Suppressor macrophage treated with lipopolysaccharide for 1 hour (primary cell): ENCODE data around the gene CALM1.

ENCODE experiments used
- DNase-seq, 3 donors: peaks; one replicate each; pipeline ENCODE4 v3.0.0-alpha.2; 2020 to 2022

The CALM1 gene

DNA sequence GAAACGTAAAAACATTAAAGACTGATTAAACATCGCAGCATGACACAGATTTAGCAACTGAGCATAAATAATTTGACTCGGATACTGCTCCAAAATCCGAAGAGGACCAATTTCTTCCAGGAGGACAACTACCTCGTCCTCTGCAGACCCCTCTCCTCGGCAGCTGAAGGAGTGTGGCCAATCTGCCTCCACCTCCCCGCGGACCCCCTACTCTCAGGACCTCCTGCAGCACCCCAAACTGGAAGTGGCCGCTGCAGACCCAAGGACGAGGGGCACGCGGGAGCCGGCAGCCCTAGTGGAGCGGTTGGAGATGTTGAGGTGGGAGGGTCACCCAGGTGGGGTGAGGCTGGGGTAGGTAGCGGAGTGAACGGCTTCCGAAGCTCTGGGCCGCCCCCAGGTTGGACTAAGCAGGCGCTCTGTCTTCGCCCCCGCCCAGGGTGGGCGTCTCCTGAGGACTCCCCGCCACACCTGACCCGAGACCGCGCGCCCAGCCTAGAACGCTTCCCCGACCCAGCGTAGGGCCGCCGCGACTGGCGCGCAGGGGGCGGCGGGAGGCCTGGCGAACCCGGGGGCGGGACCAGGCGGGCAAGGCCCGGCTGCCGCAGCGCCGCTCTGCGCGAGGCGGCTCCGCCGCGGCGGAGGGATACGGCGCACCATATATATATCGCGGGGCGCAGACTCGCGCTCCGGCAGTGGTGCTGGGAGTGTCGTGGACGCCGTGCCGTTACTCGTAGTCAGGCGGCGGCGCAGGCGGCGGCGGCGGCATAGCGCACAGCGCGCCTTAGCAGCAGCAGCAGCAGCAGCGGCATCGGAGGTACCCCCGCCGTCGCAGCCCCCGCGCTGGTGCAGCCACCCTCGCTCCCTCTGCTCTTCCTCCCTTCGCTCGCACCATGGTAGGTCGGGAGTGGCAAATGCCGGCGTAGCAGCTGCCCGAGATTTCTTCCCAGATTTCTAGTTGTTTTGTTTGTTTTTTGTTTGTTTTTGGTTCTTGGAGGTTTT, at the start of gene CALM1:
Gene CALM1 (plus strand): TSS at position 689 of the 999 bp plus-strand sequence. CDS start 202 bp downstream, at position 891.
- peak; percentile 90 to 97 (median 93) for DNase-seq

DNA sequence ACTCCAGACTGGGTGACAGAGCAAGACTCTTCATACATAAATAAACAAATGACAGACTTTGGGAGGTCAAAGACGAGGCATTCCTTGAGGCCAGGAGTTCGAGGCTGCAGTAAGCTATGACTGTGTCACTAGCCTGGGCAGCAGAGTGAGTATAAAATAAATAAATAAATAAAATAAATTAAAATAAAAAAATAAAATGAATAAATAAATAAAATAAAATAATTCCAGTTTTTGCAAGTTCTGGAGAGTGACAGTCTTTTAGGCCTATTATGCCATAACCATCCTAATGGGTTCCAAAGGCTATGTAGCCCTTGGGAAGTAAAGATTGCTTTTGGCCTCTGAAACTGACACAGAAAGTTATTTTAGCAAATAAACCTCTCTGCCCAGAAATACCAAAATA, 48.6 kb upstream of the CALM1 start:
- no peak for DNase-seq

DNA sequence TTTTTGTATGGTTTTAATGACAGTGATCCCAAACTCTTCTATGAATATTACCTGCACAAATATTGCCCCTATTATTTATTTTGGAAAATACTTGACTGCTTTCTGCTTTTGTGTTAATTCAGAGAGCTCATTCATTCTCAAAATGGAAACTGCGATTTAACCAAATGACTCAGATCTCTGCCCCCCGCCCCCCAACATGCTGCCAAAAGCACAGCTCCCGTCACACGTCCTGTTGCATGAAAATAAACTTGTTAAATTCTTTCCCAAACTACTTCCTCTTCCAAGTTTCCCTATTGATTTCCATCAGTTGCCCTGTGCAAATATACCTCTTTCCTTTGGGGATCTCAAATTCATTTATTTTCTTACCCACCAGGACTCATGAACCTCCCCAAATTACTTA, 47.1 kb upstream of the CALM1 start:
- peak; percentile 68 to 72 (median 70) for DNase-seq

DNA sequence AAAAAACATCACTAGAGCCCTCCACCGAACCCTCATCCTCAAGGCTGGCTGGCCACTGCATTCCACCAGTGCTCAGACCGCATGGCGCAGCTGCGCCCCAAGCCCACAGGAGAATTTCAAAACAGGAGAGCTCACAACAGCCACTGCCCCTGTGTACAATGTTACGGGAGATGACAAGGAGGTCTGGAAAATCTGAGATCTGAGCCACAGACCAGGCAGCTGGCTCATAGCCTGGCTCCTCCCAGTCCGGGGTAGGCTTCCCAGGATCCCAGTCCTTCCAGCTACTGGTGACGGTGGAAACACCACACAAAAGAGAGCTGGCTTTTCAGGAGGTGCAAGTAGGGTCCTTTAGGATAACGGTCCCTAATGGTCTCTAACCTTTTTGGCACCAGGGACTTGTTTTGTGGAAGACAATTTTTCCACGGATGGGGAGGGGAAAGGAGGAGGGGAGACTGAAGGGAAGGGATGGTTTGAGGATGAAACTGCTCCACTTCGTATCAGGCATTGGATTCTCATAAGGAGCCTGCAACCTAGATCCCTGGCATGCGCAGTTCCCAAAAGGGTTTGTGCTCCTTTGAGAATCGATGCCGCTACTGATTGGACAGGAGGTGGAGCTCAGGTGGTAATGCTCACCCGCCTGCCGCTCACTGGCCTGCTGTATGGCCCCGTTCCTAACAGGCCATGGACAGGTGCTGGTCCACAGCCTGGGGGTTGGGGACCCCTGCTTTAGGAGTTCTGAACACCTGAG, 42.1 kb upstream of the CALM1 start:
- DNase-seq = no peak

DNA sequence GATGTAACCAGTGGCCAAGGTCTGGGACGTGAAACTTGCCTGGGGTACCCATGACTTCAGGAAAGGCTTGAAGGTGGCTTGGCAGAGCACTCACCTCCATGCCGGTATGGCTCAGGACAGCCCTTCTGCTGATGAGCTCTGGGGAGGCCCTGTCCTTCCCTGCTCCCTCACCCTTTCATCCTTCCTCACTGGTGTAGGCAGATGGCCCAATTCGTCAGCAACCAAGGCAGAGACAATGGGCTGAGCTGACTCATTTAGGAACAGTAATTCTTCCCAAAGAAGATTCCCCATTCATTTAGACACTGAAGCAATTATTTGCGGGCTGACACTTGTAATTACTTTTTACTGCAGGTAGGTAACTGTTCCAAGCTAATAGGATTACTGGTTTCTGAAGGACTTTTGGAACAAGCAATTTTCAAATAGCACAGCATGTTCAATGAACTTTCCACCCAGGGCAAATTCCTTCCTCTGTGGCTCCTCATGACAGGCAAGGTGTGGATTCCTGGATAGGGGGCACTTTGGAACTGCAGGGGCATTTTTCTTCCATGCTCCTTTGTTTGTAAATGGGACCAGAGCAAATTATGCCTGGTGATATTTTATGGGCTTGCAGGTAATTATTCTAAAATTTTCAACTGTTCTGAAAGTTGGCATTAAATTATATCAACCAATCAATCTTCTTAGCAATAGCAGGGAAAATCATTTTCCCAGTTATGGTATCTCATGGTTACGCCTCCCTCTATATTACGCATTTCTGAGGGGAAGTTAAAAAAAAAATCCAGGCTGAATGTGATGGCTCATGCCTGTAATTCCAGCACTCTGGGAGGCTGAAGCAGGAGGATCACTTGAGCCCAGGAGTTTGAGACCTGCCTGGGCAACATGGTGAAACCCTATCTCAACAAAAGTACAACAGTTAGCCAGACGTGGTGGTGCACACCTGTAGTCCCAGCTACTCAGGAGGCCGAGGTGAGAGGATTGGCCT, 41.0 kb upstream of the CALM1 start:
- DNase-seq = peak in 2 of 3 donors; percentile 22 to 35

DNA sequence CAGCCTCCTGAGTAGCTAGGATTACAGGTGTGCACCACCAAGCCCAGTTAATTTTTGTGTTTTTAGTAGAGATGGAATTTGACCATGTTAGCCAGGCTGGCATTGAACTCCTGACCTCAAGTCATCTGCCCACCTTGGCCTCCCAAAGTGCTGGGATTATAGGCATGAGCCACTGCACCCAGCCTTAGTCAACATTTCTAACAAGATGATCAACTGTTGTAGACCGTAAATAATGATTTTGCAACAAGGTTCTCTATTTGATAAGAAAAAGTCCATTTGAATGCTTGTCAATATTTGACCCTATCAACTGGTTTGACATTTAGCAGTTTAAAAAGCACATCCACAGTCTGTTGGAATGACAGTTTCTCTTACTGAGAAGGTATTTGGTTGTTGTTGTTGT, 39.9 kb upstream of the CALM1 start:
- DNase-seq = no peak

DNA sequence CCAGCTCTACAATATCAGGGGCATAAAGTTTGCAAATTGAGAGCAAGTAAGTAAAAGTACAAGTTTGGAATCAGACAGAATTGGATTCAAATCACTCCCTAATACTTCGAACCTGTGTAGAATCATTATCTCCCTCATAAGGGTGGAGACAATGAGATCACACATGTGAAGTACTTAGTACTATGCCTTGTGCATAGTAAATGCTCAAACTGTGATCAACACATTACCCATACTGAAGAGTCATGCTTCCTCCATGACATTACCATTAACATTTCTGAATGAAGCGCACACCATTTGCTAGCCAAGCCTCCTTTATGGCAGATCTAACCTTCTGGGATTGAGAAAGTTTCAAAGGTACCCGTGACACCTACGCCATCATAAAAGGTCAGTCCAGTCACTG, 38.5 kb upstream of the CALM1 start:
- DNase-seq = no peak

DNA sequence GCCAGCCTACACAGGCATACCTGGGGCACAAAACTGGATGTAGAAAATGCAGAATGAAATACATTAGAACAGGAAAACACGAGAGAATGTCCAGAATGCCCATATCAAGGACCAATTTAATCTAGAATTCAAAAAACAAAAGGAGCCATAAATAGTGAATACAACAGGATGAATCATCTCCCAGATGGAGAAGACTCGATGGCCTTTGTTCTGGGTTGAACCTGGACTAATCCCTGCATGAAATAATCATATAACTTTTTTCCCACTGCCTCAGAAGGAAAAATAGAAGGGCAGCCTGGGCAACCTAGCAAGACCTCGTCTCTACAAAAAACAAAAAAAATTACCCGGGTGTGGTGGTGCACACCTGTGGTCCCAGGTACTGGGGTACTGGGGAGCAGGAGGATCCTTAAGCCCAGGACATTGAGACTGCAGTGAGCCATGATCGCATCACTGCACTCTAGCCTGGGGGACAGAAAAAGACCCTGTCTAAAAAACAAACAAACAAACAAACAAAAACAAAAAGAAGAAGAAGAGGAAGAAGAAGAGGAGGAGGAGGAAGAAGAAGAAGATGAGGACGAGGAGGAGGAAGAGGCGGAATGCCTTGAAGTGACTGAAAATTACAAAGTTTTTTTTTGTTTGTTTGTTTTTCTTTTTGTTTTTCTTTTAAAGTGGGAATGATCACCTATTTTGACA, 34.8 kb upstream of the CALM1 start:
- DNase-seq = no peak

DNA sequence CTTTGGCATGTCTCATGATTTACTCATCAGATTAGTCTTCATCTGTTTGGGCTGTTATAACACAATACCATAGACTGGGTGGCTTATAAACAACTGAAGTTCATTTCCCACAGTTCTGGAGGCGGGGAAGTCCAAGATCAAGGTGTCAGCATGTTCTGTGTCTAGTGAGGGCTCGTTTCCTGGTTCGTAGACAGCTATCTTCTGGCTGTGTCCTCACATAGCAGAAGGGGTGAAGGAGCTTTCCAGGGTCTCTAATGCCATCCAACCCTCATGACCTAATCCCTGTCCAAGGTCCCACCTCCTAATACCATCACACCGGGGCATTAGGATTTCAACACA, 34.3 kb upstream of the CALM1 start:
- DNase-seq = no peak

DNA sequence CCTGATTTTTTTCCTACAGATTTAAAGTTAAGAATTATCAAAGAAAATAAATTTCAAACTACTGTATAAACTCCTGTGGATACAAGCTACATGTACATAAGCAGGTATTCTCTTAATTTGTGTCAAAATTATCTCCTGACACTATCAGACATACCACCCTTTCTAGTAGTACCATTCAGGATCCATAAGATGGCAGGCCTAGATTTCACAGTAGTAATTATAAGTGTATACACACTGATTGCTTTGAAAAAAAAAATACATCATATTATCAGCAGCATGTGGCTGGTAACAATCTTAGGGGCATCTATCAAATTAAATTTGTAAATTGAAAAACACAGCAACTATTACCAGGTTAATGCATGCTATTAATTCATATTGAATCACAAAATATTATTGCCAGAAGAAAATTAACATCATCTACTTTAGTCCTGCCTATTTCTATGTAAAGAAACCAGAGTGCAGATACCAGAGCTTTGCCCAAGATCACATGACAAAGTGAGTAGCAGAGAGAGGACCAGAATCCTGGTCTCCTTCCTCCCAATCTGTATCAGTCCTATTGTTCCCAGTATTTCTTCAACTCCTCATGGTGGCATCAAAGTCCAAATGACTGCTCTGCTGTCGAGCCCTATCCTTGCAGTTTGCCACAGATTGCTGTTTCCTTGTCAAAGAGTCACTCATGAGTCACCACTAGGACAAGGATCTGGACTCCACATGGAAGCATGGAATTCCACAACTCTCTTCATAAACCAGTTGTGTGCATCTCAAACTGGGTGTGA, 27.7 kb upstream of the CALM1 start:
- no peak for DNase-seq

DNA sequence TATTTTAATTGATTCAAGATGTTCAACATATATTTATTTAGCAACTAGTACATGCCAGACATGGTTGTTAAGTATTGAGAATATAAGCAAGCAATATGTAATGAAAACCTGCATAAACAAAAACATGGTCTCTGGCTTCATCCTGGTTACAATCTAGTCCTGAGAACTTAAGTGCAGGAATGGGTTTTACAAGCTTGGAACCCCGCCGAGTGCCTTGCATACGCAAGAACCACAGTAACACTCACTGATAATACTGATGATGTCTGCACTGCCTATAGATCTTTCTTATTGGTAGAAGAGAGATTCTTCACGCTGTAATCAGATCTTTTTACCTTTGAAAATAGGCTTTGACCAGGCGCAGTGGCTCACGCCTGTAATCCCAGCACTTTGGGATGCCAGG, 22.9 kb upstream of the CALM1 start:
- DNase-seq = no peak

DNA sequence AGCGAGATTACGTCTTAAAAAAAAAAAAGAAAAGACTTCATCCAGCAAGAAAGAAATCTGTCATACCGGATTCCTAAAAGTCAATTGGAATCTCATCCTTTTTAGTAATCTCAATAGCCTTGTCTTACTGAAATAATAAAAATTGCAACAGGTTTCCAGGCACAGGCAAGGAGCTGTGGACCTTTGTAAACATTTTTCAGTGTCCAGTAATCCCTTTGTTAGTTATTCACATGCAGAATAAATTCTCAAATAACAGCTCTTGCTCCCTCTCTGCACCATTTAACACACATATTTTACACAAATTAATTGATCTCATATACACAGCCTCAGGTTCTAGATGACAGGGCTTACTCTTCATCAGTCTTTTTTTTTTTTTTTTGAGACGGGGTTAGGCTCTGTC, 22.0 kb upstream of the CALM1 start:
- DNase-seq = no peak

DNA sequence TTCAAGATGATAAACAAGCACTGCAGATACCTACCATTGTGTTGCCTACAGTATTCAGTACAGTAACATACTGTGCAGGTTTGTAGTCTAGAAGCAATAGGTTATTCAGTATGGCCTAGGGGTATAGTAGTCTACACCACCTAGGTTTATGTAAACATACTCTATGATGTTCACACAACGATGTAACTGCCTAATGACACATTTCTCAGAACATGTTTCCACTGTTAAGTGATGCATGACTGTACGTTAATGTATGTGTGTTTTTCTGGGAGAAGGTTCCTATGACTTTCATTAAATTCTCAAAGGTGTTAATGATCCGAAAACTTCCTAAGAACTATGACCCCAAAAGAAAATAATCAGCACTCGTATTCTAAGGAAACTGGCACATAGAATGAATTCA, 20.9 kb upstream of the CALM1 start:
- DNase-seq = no peak

DNA sequence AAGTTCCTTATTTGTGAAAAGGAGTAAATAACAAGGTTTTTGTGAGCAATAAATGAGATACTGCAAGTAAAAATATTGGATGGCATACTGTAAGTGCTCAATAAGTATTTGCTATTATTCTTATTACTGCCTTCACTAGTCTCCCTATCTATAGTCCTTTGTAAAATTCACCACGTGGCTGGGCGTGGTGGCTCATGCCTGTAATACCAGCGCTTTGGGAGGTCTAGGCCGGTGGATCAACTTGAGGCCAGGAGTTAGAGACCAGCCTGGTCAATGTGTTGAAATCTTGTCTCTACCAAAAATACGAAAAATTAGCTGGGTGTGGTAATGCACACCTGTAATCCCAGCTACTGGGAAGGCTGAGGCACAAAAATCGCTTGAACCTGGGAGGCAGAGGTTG, 18.6 kb upstream of the CALM1 start:
- no peak for DNase-seq

DNA sequence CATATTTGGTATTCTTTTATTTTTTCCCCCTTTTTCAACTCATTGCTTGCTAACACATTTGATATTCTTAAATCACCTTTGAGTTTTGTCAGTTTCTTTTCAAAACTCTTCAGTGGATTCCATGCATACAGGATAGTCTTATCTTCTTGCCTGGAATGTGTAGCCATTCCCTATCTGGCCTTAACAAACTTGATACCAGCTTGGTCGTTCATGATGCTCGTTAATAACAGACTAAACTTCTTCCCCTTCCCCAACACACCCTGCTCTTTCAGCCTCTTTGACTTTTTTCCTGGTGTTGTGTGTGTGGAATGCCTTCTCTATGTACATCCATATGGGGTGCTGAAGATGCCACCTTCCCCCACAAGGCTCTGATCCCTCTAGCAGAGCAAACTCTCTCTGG, 17.7 kb upstream of the CALM1 start:
- no peak for DNase-seq

DNA sequence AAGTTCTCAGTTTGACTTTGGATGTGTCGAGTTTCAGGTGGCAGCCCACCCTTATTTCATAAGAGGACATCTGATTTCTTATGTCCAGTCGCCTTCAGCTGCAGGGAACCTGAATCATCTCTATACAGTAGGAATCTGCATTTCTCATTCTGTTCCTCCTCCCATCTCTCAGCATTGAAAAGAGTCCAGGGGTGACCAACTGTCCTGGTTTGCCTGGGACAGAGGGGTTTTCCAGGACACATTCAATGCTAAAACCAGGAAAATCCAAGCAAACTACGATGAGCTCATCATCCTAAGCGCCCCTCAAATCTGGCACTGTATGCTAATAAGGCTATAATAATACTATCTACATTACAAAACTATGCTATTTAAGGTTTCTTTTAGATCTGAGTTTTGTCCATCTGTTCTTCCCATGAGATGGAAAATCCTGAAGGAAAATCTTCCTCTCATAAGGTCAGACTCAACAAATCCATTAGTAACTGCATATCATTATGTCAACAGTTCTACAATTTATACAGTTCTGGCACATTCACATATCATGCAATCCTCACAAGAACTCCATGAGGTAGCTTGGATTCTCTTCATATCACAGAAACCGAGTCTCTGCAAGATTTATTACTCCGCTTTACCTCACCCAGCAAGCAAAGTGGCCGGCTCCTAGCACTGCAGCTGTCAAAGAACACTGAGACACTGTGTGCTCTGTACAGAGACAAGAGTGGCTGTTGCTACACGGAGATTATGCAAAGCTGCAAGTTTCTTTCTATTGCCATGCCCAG, 15.6 kb upstream of the CALM1 start:
- DNase-seq = peak in 2 of 3 donors; percentile 24 to 35

DNA sequence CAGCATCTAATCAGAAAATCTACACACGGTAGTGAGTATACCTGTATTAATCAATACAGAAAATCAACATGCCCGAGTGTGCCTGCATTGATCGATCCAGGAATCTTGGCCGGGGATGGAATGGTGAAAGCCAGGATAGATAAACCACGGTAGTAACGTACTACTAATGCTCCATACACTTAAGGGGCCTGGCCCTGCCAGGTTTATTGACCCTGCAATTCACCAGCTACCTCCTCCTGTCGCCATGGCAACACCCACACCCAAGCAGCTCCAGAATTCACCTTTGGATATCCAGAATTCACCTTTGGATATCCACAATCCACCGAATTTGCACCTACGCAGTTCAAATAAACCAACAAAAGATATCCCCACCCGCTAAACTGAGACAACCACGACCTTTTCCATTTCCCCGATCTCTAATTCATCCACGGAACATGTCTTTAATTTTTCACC, 14.8 kb upstream of the CALM1 start:
- no peak for DNase-seq

DNA sequence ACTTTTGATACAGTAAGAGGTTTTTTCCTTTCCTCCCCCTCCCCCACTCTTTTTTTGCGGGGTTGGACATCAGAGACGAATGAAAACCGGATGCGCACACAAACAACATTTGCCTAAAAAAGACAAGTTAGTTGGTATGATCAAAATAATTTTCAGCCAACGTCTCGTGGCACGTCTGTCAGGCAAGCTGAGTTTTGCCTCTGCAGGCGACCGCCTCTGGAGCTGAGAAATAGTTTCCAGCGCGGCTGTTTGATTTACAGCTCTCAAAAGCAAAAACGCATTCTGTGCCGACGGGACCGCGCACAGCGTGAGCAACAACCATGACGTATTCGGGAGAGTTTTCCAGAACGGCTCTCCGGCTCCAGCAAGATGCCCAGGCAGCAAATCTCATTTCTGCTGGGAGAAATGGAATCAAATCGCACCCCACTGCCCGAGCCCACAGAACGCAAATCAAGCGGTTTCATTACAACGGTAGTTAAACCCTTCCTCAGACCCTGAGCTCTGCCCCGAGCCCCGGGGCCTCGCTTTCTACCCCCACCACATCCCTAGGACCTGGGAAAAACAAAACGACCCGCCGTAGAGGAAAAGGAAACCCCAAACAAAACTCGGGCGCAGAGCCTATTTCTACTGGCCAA, 14.2 kb upstream of the CALM1 start:
- DNase-seq = peak; percentile 70 to 76 (median 72)

DNA sequence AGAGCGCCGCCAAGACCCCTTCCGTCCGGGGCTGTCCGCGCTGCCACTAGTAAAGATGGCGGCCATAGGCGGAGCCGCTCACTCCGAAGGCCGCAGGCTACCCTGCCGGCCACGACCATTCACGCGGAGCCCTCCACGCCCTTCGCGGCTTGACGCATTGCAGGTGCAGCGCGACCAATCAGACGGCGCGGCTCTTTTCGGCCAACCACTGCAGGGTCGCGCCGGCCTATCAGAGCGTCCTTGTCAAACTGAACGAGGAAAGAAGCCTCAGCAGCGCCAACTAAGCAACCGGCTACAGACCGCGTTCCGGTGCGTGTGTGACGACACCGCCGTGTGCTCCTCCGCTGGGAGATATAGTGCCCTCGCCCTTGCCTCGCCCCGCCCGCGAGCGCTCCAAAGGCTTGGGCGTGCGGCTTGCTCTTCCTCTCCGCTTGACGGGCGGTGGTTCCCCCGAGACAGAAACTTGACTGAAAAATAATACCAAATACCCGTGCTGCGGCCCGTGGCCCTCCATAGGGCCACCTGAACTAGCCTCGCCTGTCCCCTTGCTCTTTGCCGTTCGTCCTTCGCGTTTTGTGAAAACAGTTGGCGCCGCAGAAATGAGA, 13.6 kb upstream of the CALM1 start:
- peak; percentile 98 to 99 (median 99) for DNase-seq
